Left lung (tissue), 10 donors: ENCODE results near the gene ZNF830. TPM values are rescaled to one million over a fixed set of nuclear protein-coding genes. Genes with fewer than 3 reads are reported as not detected.

ENCODE experiments used
- ATAC-seq: fragments of 200-7000 bp; cut with Tn5 transposase; one replicate; pipeline ENCODE4 v1.9.1; 2020; ENCODE audit warnings: moderate library complexity
- DNase-seq, 4 donors: peaks; one replicate each; pipeline ENCODE4 v3.0.0-alpha.2; 2013 to 2020
- H3K27ac ChIP-seq, 2 donors: fragments of 200-600 bp; sonication (generic) in 1 of 2; one replicate each; pipeline versions ENCODE4 v1.5.0 to v1.8.0; 2020 to 2021
- H3K27me3 ChIP-seq, 2 donors: fragments of 200-600 bp; sonication (generic) in 1 of 2; one replicate each; pipeline versions ENCODE4 v1.5.0 to v1.8.0; 2020 to 2021
- H3K36me3 ChIP-seq, 2 donors: fragments of 200-600 bp; sonication (generic) in 1 of 2; one replicate each; pipeline versions ENCODE4 v1.5.0 to v1.8.0; 2020 to 2021
- H3K4me1 ChIP-seq, 2 donors: fragments of 200-600 bp; one replicate each; pipeline ENCODE4 v1.8.0; 2021
- H3K4me3 ChIP-seq, 2 donors: fragments of 200-600 bp; sonication (generic) in 1 of 2; one replicate each; pipeline versions ENCODE4 v1.5.0 to v1.8.0; 2020 to 2021; ENCODE audit warnings: mild to moderate bottlenecking in 1 of 2
- H3K9me3 ChIP-seq, 2 donors: fragments of 200-600 bp; sonication (generic) in 1 of 2; one replicate each; pipeline versions ENCODE4 v1.5.0 to v1.8.0; 2020 to 2021
- intact Hi-C, 2 donors: fragments of 100-400 bp; cut with DNase I; formaldehyde crosslinking; loops; one replicate each; pipeline versions ENCODE4 v1.11.2 to v1.14.2; 2022
- polyA plus RNA-seq, 6 donors: library from polyadenylated mRNA; unstranded; fragments of 120-200 nt; gene quantifications; one replicate each; pipeline ENCODE4 v1.2.1, GENCODE V29; 2013; ENCODE audit not compliant: insufficient read length in 6 of 6
- total RNA-seq, 2 donors: library from RNA; stranded (reverse); fragmentation: NEBNext Ultra II Directional; extraction: Animal tissue kit (Norgen Biotek cat#: 25700); gene quantifications; one replicate each; pipeline ENCODE4 v1.2.1, GENCODE V29; 2021
- TF ChIP-seq, protein P1 (sequence below), 2 donors: fragments of 200-600 bp; sonication (generic) in 1 of 2; IDR thresholded peaks; one replicate each; pipeline versions ENCODE4 v1.5.0 to v1.8.0; 2021; ENCODE audit warnings: antibody characterized with exemption in 2 of 2
- donor health status: DM: no; HTN: yes; CAD: no.
- donor health status: DM: no; HTN: no; CAD: no.

Gene ZNF830
- total and polyA plus RNA-seq, 8 donors: 11.8 to 27.5 (median 21.2) TPM

DNA sequence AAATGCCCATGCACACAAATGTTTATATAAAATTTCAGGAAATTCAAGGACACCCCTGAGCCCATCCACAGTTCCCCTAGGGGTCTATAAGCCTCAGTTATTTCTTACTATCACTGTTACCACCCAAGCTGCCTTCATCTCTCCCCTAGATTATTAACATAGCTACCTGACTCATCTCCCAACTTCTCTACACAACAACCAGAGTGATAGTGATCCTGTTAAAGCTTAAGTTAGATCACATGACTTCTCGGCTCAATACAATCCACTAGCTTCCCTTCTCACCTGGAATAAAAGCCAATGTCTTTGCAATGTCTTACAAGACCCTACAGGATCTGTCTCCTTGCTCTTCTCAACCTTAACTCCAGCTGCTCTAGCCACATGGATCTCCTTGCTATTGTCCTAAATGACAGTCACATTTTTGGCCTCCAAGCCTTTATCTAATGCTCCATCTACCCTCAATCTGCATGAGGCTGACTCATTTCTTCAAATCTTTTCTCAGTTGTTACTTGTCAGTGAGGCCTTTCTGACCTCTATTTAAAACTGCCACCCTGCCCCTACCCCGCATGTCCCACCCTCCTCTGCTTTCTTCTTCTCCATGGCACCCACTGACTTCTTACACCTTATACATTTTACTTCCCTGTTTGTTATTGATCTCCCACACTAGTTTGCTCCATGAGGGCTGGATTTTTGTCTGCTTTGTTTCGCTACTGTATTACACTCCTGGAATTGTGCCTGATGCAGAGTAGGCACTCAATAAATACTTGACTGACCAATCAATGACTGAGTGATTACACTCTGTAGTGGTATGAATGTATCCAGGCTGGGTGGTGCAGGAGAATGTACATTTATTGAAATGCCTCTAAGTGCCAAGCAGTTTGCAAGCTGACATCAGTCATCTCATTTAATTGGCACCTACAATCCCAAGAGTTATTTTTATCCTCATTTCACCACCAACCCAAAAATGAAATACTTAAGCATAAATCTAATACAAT lies 13.8 kb downstream of the ZNF830 start:
- Histone ChIP-seq H3K36me3 (no peaks in the 10 kb centered on the region), H3K4me1 (peaks cover 0 to 9% of the 10 kb centered on the region in 2 donors), H3K4me3 (no peak overlapping the region), H3K27ac (no peak overlapping the region), H3K27me3 (no peaks in the 10 kb centered on the region), H3K9me3 (no peaks in the 10 kb centered on the region)
- intact Hi-C loops: no loop called here
- no peak for DNase-seq
- no peak for ATAC-seq
- TF ChIP-seq, protein P1, sequence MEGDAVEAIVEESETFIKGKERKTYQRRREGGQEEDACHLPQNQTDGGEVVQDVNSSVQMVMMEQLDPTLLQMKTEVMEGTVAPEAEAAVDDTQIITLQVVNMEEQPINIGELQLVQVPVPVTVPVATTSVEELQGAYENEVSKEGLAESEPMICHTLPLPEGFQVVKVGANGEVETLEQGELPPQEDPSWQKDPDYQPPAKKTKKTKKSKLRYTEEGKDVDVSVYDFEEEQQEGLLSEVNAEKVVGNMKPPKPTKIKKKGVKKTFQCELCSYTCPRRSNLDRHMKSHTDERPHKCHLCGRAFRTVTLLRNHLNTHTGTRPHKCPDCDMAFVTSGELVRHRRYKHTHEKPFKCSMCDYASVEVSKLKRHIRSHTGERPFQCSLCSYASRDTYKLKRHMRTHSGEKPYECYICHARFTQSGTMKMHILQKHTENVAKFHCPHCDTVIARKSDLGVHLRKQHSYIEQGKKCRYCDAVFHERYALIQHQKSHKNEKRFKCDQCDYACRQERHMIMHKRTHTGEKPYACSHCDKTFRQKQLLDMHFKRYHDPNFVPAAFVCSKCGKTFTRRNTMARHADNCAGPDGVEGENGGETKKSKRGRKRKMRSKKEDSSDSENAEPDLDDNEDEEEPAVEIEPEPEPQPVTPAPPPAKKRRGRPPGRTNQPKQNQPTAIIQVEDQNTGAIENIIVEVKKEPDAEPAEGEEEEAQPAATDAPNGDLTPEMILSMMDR (IDR thresholded peaks at IDR 0.05): no peak

DNA sequence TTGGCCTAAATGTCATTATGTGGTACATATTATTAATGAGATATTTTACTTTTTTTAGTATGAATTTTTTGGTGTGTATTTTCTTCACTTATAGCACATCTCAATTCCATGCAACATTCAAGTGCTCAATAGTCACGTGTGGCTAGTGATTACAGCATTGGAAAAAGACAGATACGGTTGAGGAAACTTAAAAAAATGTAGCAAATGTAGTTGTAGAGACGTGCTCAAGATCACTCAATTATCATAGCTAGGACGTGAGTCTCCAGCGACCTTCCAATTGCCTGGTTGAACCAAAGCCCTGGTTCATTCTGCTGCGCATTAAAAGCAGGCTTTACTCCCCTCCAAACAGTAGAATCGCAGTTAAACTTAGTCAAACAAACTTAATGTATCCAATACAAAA lies 17.8 kb downstream of the ZNF830 start:
- Histone ChIP-seq H3K27ac (no peak overlapping the region), H3K27me3 (no peaks in the 10 kb centered on the region), H3K9me3 (no peaks in the 10 kb centered on the region), H3K4me3 (no peak overlapping the region), H3K36me3 (peaks cover 0 to 1% of the 10 kb centered on the region in 2 donors), H3K4me1 (peaks cover 10 to 38% of the 10 kb centered on the region in 2 donors)
- ATAC-seq: no peak
- intact Hi-C loops: no loop called here
- no peak for DNase-seq
- TF ChIP-seq, protein P1 (IDR thresholded peaks at IDR 0.05): no peak

DNA sequence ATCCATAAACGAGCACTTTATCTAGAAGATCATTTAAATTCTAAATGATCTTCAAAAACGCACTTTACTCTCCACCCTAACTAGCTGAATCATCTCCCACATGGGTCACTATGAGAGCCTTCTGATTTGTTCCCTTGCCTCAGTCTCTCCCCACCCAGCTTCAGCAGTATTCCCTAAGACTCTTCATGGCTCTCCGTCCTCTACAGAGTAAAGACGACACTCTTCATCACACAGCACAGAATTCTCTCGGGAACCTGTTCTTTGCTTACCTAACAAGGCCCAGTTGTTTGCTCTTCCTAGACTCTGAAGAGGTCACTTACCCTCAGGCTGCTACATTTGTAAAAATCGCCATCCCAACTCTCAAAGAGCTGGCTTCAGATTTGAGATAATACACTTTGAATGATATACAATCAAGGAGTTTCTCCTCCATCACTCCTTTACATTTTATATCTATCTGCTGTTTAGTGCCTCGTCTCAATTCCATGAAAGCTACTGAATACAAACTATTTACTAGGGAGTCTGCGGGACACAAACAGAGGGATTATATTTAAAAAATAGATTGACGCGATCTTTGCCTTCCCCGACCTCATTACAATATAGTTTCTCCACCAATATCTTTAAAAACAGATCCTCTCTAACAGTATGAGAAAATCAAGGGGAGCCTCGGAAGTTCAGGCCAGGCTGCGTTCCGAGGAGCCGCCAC lies 18.5 kb downstream of the ZNF830 start:
- H3K27me3 ChIP-seq: no peaks in the 10 kb centered on the region
- H3K9me3 ChIP-seq: no peaks in the 10 kb centered on the region
- peak overlapping the region; percentile 99 for H3K27ac ChIP-seq
- peaks cover 10 to 40% of the 10 kb centered on the region in 2 donors for H3K4me1 ChIP-seq
- no peak for ATAC-seq
- no peak for DNase-seq
- intact Hi-C loops: no loop called here
- H3K4me3 ChIP-seq: peak overlapping the region; percentile 88 to 93
- H3K36me3 ChIP-seq: peaks cover 0 to 4% of the 10 kb centered on the region in 2 donors
- TF ChIP-seq, protein P1 (IDR thresholded peaks at IDR 0.05): no peak

DNA sequence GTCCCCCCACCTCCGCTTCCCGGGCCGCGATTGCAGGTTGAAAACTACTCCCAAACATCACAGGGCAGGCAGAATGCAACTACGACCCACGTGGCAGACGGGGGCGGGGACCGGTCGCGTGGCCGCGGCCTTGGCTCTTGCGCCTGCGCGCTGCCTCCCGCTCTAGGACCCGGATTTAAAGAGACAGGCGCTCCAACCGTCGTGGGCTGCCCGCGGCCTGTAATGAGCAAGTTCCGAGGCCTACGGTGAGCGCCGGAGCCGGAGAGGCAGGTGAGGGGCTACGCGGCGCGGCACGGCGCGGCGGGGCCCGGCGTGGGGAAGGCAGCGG lies 19.0 kb downstream of the ZNF830 start, which contains the start of gene LIG3:
Gene LIG3 (plus strand): TSS at position 160 of the 328 bp plus-strand sequence. CDS start 2,494 bp downstream, outside the sequence.
- intact Hi-C loops: no loop called here
- peaks cover 10 to 40% of the 10 kb centered on the region in 2 donors for H3K4me1 ChIP-seq
- peak within 1 kb of the TSS; percentile 99 for H3K27ac ChIP-seq
- no peaks in the 10 kb centered on the region for H3K9me3 ChIP-seq
- H3K4me3 ChIP-seq: peak within 1 kb of the TSS; percentile 88 to 93
- ATAC-seq: peak; percentile 89
- TF ChIP-seq, protein P1 (IDR thresholded peaks at IDR 0.05): no peak
- peak; percentile 95 to 98 (median 96) for DNase-seq
- H3K27me3 ChIP-seq: no peaks in the 10 kb centered on the region
- peaks cover 0 to 6% of the 10 kb centered on the region in 2 donors for H3K36me3 ChIP-seq
